GM10248 (cell line): ENCODE results near the gene JAGN1.
A peak's percentile ranks its signal among the peaks of the same experiment; 100 is the strongest.

ENCODE experiments used
- CTCF ChIA-PET: fragments of 300-600 bp; sonication (Branson Sonifier 250); formaldehyde crosslinking; extraction: SDS; loops from one replicate; lab custom pipeline; 2021; ENCODE audit warnings: antibody characterized with exemption; lab: Yijun Ruan, JAX
- POLR2A ChIA-PET: fragments of 350-650 bp; sonication (Branson Sonifier 250); formaldehyde crosslinking; extraction: SDS; loops from one replicate; lab custom pipeline; 2020; ENCODE audit warnings: antibody characterized with exemption; lab: Yijun Ruan, JAX
- DNase-seq: peaks from one replicate; pipeline ENCODE4 v3.0.0; 2012; ENCODE audit errors: extremely low spot score
- CTCF ChIP-seq: IDR thresholded peaks from 2 replicates; pipeline ENCODE4 v1.5.1; 2012; ENCODE audit warnings: mild to moderate bottlenecking, low read depth; ENCODE audit errors: extremely low read depth, missing control alignments, control extremely low read depth

JAGN1 gene

GRCh38 chr3:9932535-9932842, 42.1 kb downstream of the JAGN1 start:
- no peak for TF ChIP-seq CTCF
- ChIA-PET POLR2A (interaction anchor here (1.4 to 2.0 kb wide), 2 partner anchors 10 to 94 kb away, joined by 3 to 10 read pairs; no protein-coding TSS in a partner anchor), CTCF (interaction anchor here (0.7 to 5.7 kb wide), 58 partner anchors 10 to 808 kb away, joined by 3 to 43 read pairs (median 4); partner anchors contain the start of genes ARPC4, EMC3, GHRL and IL17RC)
- DNase-seq: no peak

- POLR2A ChIA-PET: interaction anchor here (0.8 to 2.0 kb wide), 6 partner anchors 9 to 388 kb away, joined by 3 to 14 read pairs (median 4); partner anchors contain the start of genes ARPC4, EMC3 and TADA3
These were observed 42.6 kb downstream of the JAGN1 start for GRCh38 chr3:9932843-9933560.

GRCh38 chr3:9933561-9934234, 43.3 kb downstream of the JAGN1 start, which contains the start of gene CRELD1:
Gene CRELD1, plus strand, starts transcription at chr3:9933834. Its CDS starts 605 bp downstream, at chr3:9934439.
- TF ChIP-seq CTCF: no peak
- peak; percentile 95 for DNase-seq
- ChIA-PET POLR2A (interaction anchor here (0.8 to 2.0 kb wide), 6 partner anchors 9 to 388 kb away, joined by 3 to 14 read pairs (median 4); partner anchors contain the start of genes ARPC4, EMC3 and TADA3), CTCF (interaction anchor here (0.6 to 5.7 kb wide), 32 partner anchors 9 to 567 kb away, joined by 3 to 43 read pairs (median 5); partner anchors contain the start of genes EMC3, GHRL, IL17RC and PRRT3)

More at GRCh38 chr3:9932843-9933560, 42.6 kb downstream of the JAGN1 start:
- CTCF ChIA-PET: interaction anchor here (0.7 to 5.7 kb wide), 62 partner anchors 9 to 808 kb away, joined by 3 to 43 read pairs (median 4); partner anchors contain the start of genes ARPC4, EMC3, GHRL and IL17RC
- peak; percentile 88 for DNase-seq
- TF ChIP-seq CTCF: peak; percentile 83

GRCh38 chr3:9934235-9934621, 43.8 kb downstream of the JAGN1 start:
- CTCF ChIA-PET: interaction anchor here (0.6 to 5.7 kb wide), 13 partner anchors 9 to 567 kb away, joined by 3 to 43 read pairs (median 7); partner anchors contain the start of genes GHRL, IL17RC and PRRT3
- POLR2A ChIA-PET: interaction anchor here (2.0 kb wide), 1 partner anchor 8 kb away, joined by 10 read pairs; no protein-coding TSS in a partner anchor
- no peak for DNase-seq
- TF ChIP-seq CTCF: no peak

GRCh38 chr3:9934993-9935392, 44.6 kb downstream of the JAGN1 start:
- DNase-seq: no peak
- CTCF ChIA-PET: interaction anchor here (0.9 to 5.7 kb wide), 6 partner anchors 8 to 21 kb away, joined by 3 to 33 read pairs (median 3); partner anchors contain the start of gene PRRT3
- POLR2A ChIA-PET: interaction anchor here (0.6 kb wide), 1 partner anchor 11 kb away, joined by 10 read pairs; no protein-coding TSS in a partner anchor
- no peak for TF ChIP-seq CTCF
